Mucosa of stomach (tissue), 1 donor: Measurements from ENCODE around the gene TNRC6C.

Experiments used
- H3K27me3 ChIP-seq: one replicate; pipeline ENCODE4 v1.7.0; 2013; ENCODE audit warnings: mild to moderate bottlenecking, low read length; ENCODE audit not compliant: control insufficient read depth, insufficient read depth
- H3K36me3 ChIP-seq: one replicate; pipeline ENCODE4 v1.7.0; 2013; ENCODE audit warnings: low read length; ENCODE audit not compliant: control insufficient read depth, insufficient read depth
- H3K4me1 ChIP-seq: one replicate; pipeline ENCODE4 v1.7.0; 2013; ENCODE audit warnings: mild to moderate bottlenecking, low read length; ENCODE audit not compliant: control insufficient read depth, insufficient read depth
- H3K4me3 ChIP-seq: one replicate; pipeline ENCODE4 v1.7.0; 2013; ENCODE audit warnings: low read length
- H3K9ac ChIP-seq: one replicate; pipeline ENCODE4 v1.7.0; 2013; ENCODE audit warnings: mild to moderate bottlenecking, low read length, moderate library complexity
- H3K9me3 ChIP-seq: one replicate; pipeline ENCODE4 v1.7.0; 2013; ENCODE audit warnings: mild to moderate bottlenecking, low read length, moderate library complexity; ENCODE audit not compliant: control insufficient read depth
- donor health status: Pancreatic carcinoma.

The TNRC6C gene

GRCh38 chr17:78044280-78044835 is 85.9 kb downstream of the TNRC6C start:
- H3K9ac ChIP-seq: no peak overlapping the region
- no peak overlapping the region for H3K4me3 ChIP-seq

GRCh38 chr17:78045316-78045715 is 86.8 kb downstream of the TNRC6C start:
- H3K9ac ChIP-seq: no peak overlapping the region
- H3K4me3 ChIP-seq: no peak overlapping the region
- peaks cover 4% of the 10 kb centered on the region for H3K4me1 ChIP-seq
- no peaks in the 10 kb centered on the region for H3K9me3 ChIP-seq
- H3K27me3 ChIP-seq: no peaks in the 10 kb centered on the region
- H3K36me3 ChIP-seq: peaks cover 15% of the 10 kb centered on the region

More at GRCh38 chr17:78044280-78044835, 85.9 kb downstream of the TNRC6C start:
- Histone ChIP-seq H3K27me3 (no peaks in the 10 kb centered on the region), H3K36me3 (peaks cover 5% of the 10 kb centered on the region), H3K9me3 (no peaks in the 10 kb centered on the region), H3K4me1 (peaks cover 12% of the 10 kb centered on the region)

- Histone ChIP-seq H3K27me3 (no peaks in the 10 kb centered on the region), H3K9me3 (no peaks in the 10 kb centered on the region), H3K4me1 (no peaks in the 10 kb centered on the region), H3K9ac (no peak overlapping the region), H3K4me3 (no peak overlapping the region), H3K36me3 (peaks cover 20% of the 10 kb centered on the region)
These were observed 88.4 kb downstream of the TNRC6C start for GRCh38 chr17:78046923-78047322.

- H3K36me3 ChIP-seq: peaks cover 20% of the 10 kb centered on the region
- H3K4me3 ChIP-seq: no peak overlapping the region
- H3K27me3 ChIP-seq: no peaks in the 10 kb centered on the region
- H3K9me3 ChIP-seq: no peaks in the 10 kb centered on the region
- H3K9ac ChIP-seq: no peak overlapping the region
- H3K4me1 ChIP-seq: no peaks in the 10 kb centered on the region
These were observed 90.1 kb downstream of the TNRC6C start for GRCh38 chr17:78048346-78049292.

- H3K9ac ChIP-seq: no peak overlapping the region
- H3K27me3 ChIP-seq: no peaks in the 10 kb centered on the region
- H3K4me3 ChIP-seq: no peak overlapping the region
- peaks cover 20% of the 10 kb centered on the region for H3K36me3 ChIP-seq
- no peaks in the 10 kb centered on the region for H3K4me1 ChIP-seq
- no peaks in the 10 kb centered on the region for H3K9me3 ChIP-seq
These were observed 91.1 kb downstream of the TNRC6C start for GRCh38 chr17:78049609-78050008.

GRCh38 chr17:78051186-78051972 is 92.9 kb downstream of the TNRC6C start:
- Histone ChIP-seq H3K9me3 (no peaks in the 10 kb centered on the region), H3K4me1 (no peaks in the 10 kb centered on the region), H3K4me3 (no peak overlapping the region), H3K27me3 (no peaks in the 10 kb centered on the region), H3K36me3 (peaks cover 20% of the 10 kb centered on the region), H3K9ac (no peak overlapping the region)

- no peaks in the 10 kb centered on the region for H3K27me3 ChIP-seq
- peaks cover 19% of the 10 kb centered on the region for H3K36me3 ChIP-seq
- no peak overlapping the region for H3K9ac ChIP-seq
- no peaks in the 10 kb centered on the region for H3K4me1 ChIP-seq
- no peaks in the 10 kb centered on the region for H3K9me3 ChIP-seq
- H3K4me3 ChIP-seq: no peak overlapping the region
These were observed 95.4 kb downstream of the TNRC6C start for GRCh38 chr17:78053777-78054468.

- H3K27me3 ChIP-seq: no peaks in the 10 kb centered on the region
- no peak overlapping the region for H3K4me3 ChIP-seq
- no peaks in the 10 kb centered on the region for H3K9me3 ChIP-seq
- no peaks in the 10 kb centered on the region for H3K4me1 ChIP-seq
- no peaks in the 10 kb centered on the region for H3K36me3 ChIP-seq
- no peak overlapping the region for H3K9ac ChIP-seq
These were observed 98.7 kb downstream of the TNRC6C start for GRCh38 chr17:78057113-78057740.

GRCh38 chr17:78058001-78058400 is 99.5 kb downstream of the TNRC6C start:
- no peaks in the 10 kb centered on the region for H3K36me3 ChIP-seq
- H3K9me3 ChIP-seq: no peaks in the 10 kb centered on the region
- H3K4me3 ChIP-seq: no peak overlapping the region
- H3K27me3 ChIP-seq: no peaks in the 10 kb centered on the region
- no peak overlapping the region for H3K9ac ChIP-seq
- H3K4me1 ChIP-seq: no peaks in the 10 kb centered on the region

GRCh38 chr17:78058581-78058980 is 100.1 kb downstream of the TNRC6C start:
- Histone ChIP-seq H3K36me3 (no peaks in the 10 kb centered on the region), H3K4me1 (no peaks in the 10 kb centered on the region), H3K27me3 (no peaks in the 10 kb centered on the region), H3K9ac (no peak overlapping the region), H3K4me3 (no peak overlapping the region), H3K9me3 (no peaks in the 10 kb centered on the region)

GRCh38 chr17:78062596-78062995 is 104.1 kb downstream of the TNRC6C start:
- H3K36me3 ChIP-seq: no peaks in the 10 kb centered on the region
- H3K9ac ChIP-seq: no peak overlapping the region
- H3K9me3 ChIP-seq: no peaks in the 10 kb centered on the region
- H3K27me3 ChIP-seq: no peaks in the 10 kb centered on the region
- no peak overlapping the region for H3K4me3 ChIP-seq
- no peaks in the 10 kb centered on the region for H3K4me1 ChIP-seq
